Measurements from ENCODE around the gene IGF2.

The IGF2 gene

GRCh38 chr11:2166091-2166851 lies 27.1 kb upstream of the IGF2 start:
- H3K9ac ChIP-seq (ENCODE audit: insufficient read length), result no peak overlapping the region
- no peak overlapping the region for H3K4me3 ChIP-seq
- no peaks in the 10 kb centered on the region for H3K9me3 ChIP-seq (ENCODE audit: low read depth, low read length)
- no peak for DNase-seq (ENCODE audit: low read depth, low spot score)
- no peaks in the 10 kb centered on the region for H3K36me3 ChIP-seq (ENCODE audit: insufficient read depth, low read length)
- H3K27ac ChIP-seq, result no peak overlapping the region
- TF ChIP-seq EZH2 (IDR thresholded peaks at IDR 0.05) (no peak), POLR2AphosphoS5 (IDR thresholded peaks at IDR 0.05; ENCODE audit: borderline replicate concordance, low read depth, low read length) (no peak), FOXP2 (optimal IDR thresholded peaks at IDR 0.05; ENCODE audit: control extremely low read depth, extremely low read length, insufficient read depth) (no peak)

- TF ChIP-seq FOXP2 (optimal IDR thresholded peaks at IDR 0.05; ENCODE audit: control extremely low read depth, extremely low read length, insufficient read depth) (no peak), POLR2AphosphoS5 (IDR thresholded peaks at IDR 0.05; ENCODE audit: borderline replicate concordance, low read depth, low read length) (no peak), EZH2 (IDR thresholded peaks at IDR 0.05) (no peak)
- H3K9me3 ChIP-seq (ENCODE audit: low read depth, low read length), result no peaks in the 10 kb centered on the region
- no peaks in the 10 kb centered on the region for H3K36me3 ChIP-seq (ENCODE audit: insufficient read depth, low read length)
Observed at GRCh38 chr11:2165571-2165970, 26.4 kb upstream of the IGF2 start.

DNA sequence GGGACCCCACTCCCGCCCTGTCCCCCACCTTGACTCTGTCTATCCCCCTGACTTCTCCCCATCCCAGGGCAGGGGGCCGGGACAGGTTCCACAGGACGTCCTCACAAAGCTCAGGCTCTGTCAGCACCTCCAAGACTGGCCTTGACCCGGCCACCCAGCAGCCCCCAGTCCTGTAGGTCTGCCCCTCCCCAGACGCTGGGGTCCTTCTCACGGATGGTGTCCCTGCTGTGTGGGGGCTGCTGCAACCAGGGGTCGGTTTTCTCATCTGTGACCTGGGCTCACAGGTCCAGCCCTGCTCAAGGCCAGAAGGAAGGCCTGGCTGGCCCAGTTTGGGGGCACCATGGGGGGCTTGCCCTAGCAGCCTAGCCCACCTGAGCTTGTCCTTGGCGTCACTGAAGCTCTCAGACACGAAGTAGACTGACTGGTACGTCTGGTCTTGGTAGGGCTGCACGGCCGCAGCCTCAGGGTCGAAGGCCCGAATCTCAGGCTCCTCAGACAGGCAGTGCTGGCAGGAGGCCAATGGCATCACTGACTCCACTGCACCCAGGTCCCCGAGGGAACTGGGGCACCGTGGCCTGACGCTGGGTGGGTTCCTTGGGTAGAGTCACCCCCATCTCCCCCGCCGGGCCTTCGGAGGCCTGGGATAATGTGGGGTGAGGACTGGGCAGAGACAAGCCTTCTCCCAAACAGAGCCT lies 25.8 kb upstream of the IGF2 start:
- Histone ChIP-seq H3K27ac (no peak overlapping the region), H3K9ac (ENCODE audit: insufficient read length) (no peak overlapping the region), H3K9me3 (ENCODE audit: low read depth, low read length) (no peaks in the 10 kb centered on the region), H3K36me3 (ENCODE audit: insufficient read depth, low read length) (no peaks in the 10 kb centered on the region), H3K4me3 (no peak overlapping the region)
- DNase-seq (ENCODE audit: low read depth, low spot score), result no peak
- TF ChIP-seq POLR2AphosphoS5 (IDR thresholded peaks at IDR 0.05; ENCODE audit: borderline replicate concordance, low read depth, low read length) (no peak), FOXP2 (optimal IDR thresholded peaks at IDR 0.05; ENCODE audit: control extremely low read depth, extremely low read length, insufficient read depth) (no peak), EZH2 (IDR thresholded peaks at IDR 0.05) (no peak)

More at GRCh38 chr11:2165571-2165970, 26.4 kb upstream of the IGF2 start:
- DNase-seq (ENCODE audit: low read depth, low spot score), result no peak
- H3K9ac ChIP-seq (ENCODE audit: insufficient read length), result no peak overlapping the region
- H3K27ac ChIP-seq, result no peak overlapping the region
- no peak overlapping the region for H3K4me3 ChIP-seq

DNA sequence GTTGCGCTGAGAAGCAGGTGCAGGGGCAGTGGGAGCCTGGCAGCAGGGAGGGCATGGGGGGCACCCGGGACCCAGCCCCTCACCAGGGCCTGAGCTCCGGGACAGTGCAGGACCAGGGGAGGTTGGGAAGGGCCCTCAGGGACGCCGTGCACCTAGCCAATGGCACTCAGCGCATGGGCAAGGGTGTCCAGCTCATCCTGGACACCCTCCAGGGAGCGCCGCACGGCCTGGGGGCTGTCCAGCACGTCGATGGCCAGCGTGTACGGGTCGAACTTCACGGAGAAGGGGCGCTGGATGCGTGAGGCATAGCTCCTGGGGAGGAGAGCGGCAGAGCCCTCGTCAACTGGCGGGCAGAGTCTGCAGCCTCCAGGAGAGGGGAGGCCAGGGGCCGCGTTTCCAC lies 24.9 kb upstream of the IGF2 start:
- TF ChIP-seq FOXP2 (optimal IDR thresholded peaks at IDR 0.05; ENCODE audit: control extremely low read depth, extremely low read length, insufficient read depth), result no peak
- no peak for TF ChIP-seq EZH2 (IDR thresholded peaks at IDR 0.05)
- no peak for TF ChIP-seq POLR2AphosphoS5 (IDR thresholded peaks at IDR 0.05; ENCODE audit: borderline replicate concordance, low read depth, low read length)
- H3K27ac ChIP-seq, result no peak overlapping the region
- no peak for DNase-seq (ENCODE audit: low read depth, low spot score)
- no peak overlapping the region for H3K4me3 ChIP-seq
- H3K9ac ChIP-seq (ENCODE audit: insufficient read length), result no peak overlapping the region
- H3K36me3 ChIP-seq (ENCODE audit: insufficient read depth, low read length), result no peaks in the 10 kb centered on the region
- H3K9me3 ChIP-seq (ENCODE audit: low read depth, low read length), result no peaks in the 10 kb centered on the region

DNA sequence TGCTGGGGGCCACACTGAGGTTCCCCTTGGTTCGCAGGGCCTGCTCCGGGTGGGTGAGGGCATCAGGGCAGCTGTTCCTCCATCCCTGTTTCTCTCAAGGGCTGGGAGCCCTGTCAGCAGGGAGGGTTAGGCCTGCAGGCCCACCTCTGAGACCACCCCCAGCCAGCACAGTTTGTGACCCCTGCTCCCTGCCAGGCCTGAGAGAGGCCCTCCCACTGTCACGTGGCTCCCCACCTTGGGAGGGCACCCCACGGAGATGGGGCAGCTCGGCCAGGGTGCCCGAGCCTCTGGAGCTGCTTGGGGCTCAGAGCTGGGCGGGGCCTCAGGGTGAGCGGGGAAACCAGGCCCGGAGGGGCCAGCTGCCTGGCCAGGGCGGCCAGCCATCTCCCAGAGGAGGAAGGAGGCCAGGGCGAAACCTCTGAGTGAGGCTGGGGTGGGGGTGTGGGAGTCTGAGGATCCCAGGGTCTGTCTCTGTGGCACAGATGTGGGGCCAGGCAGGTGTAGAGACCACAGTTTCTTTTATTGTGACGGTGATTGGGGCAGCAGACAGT lies 24.3 kb upstream of the IGF2 start:
- TF ChIP-seq EZH2 (IDR thresholded peaks at IDR 0.05), result no peak
- TF ChIP-seq FOXP2 (optimal IDR thresholded peaks at IDR 0.05; ENCODE audit: control extremely low read depth, extremely low read length, insufficient read depth), result no peak
- TF ChIP-seq POLR2AphosphoS5 (IDR thresholded peaks at IDR 0.05; ENCODE audit: borderline replicate concordance, low read depth, low read length), result no peak
- no peak for DNase-seq (ENCODE audit: low read depth, low spot score)
- no peak overlapping the region for H3K4me3 ChIP-seq
- H3K27ac ChIP-seq, result no peak overlapping the region
- H3K36me3 ChIP-seq (ENCODE audit: insufficient read depth, low read length), result no peaks in the 10 kb centered on the region
- no peak overlapping the region for H3K9ac ChIP-seq (ENCODE audit: insufficient read length)
- no peaks in the 10 kb centered on the region for H3K9me3 ChIP-seq (ENCODE audit: low read depth, low read length)

DNA sequence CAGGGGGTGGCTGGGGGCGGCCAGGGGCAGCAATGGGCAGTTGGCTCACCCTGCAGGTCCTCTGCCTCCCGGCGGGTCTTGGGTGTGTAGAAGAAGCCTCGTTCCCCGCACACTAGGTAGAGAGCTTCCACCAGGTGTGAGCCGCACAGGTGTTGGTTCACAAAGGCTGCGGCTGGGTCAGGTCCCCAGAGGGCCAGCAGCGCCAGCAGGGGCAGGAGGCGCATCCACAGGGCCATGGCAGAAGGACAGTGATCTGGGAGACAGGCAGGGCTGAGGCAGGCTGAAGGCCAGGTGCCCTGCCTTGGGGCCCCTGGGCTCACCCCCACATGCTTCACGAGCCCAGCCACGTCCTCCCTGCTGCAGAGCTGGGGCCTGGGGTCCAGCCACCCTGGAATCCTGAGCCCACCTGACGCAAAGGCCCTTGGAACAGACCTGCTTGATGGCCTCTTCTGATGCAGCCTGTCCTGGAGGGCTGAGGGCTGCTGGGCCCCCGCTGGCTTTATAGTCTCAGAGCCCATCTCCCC lies 21.6 kb upstream of the IGF2 start, which contains the start of gene INS:
Gene INS (minus strand): TSS at position 474 of the 524 bp plus-strand sequence. CDS start 238 bp downstream, at position 236.
- TF ChIP-seq FOXP2 (optimal IDR thresholded peaks at IDR 0.05; ENCODE audit: control extremely low read depth, extremely low read length, insufficient read depth) (no peak), POLR2AphosphoS5 (IDR thresholded peaks at IDR 0.05; ENCODE audit: borderline replicate concordance, low read depth, low read length) (no peak), EZH2 (IDR thresholded peaks at IDR 0.05) (no peak)
- no peak within 1 kb of the TSS for H3K4me3 ChIP-seq
- no peaks in the 10 kb centered on the region for H3K9me3 ChIP-seq (ENCODE audit: low read depth, low read length)
- H3K9ac ChIP-seq (ENCODE audit: insufficient read length), result no peak within 1 kb of the TSS
- H3K36me3 ChIP-seq (ENCODE audit: insufficient read depth, low read length), result no peaks in the 10 kb centered on the region
- no peak for DNase-seq (ENCODE audit: low read depth, low spot score)
- H3K27ac ChIP-seq, result no peak within 1 kb of the TSS

- TF ChIP-seq POLR2AphosphoS5 (IDR thresholded peaks at IDR 0.05; ENCODE audit: borderline replicate concordance, low read depth, low read length) (no peak), FOXP2 (optimal IDR thresholded peaks at IDR 0.05; ENCODE audit: control extremely low read depth, extremely low read length, insufficient read depth) (no peak), EZH2 (IDR thresholded peaks at IDR 0.05) (no peak)
- no peak overlapping the region for H3K27ac ChIP-seq
- H3K9ac ChIP-seq (ENCODE audit: insufficient read length), result no peak overlapping the region
- no peak for DNase-seq (ENCODE audit: low read depth, low spot score)
- no peaks in the 10 kb centered on the region for H3K9me3 ChIP-seq (ENCODE audit: low read depth, low read length)
- H3K4me3 ChIP-seq, result no peak overlapping the region
- H3K36me3 ChIP-seq (ENCODE audit: insufficient read depth, low read length), result no peaks in the 10 kb centered on the region
Observed at GRCh38 chr11:2159536-2160413, 20.6 kb upstream of the IGF2 start.

Data from SK-N-MC (cell line).